Aorta (tissue), 5 donors: ENCODE measurements around the gene DGKG. TPM values are rescaled to one million over a fixed set of nuclear protein-coding genes. Genes with fewer than 3 reads are reported as not detected.

Experiments used
- ATAC-seq: fragments of 200-7000 bp; cut with Tn5 transposase; one replicate; pipeline ENCODE4 v1.9.1; 2022; ENCODE audit warnings: moderate library complexity; ENCODE audit not compliant: low FRiP score
- DNase-seq, 2 donors: peaks; one replicate each; pipeline ENCODE4 v3.0.0-alpha.2; 2020
- H3K27ac ChIP-seq, 2 donors: one replicate each; pipeline ENCODE4 v1.5.1; 2013; ENCODE audit warnings: low read length in 2 of 2, mild to moderate bottlenecking in 2 of 2, moderate library complexity in 2 of 2, control low read depth in 1 of 2, inconsistent platforms in 1 of 2, low read depth in 1 of 2
- H3K27me3 ChIP-seq, 2 donors: one replicate each; pipeline ENCODE4 v1.6.1; 2013; ENCODE audit warnings: control low read depth in 1 of 2, low read length in 1 of 2, mild to moderate bottlenecking in 1 of 2, moderate library complexity in 1 of 2; ENCODE audit not compliant: insufficient read depth in 2 of 2, control insufficient read depth in 1 of 2
- H3K36me3 ChIP-seq, 2 donors: one replicate each; pipeline ENCODE4 v1.6.1; 2013; ENCODE audit warnings: control low read depth in 1 of 2, low read length in 1 of 2, mild to moderate bottlenecking in 1 of 2; ENCODE audit not compliant: insufficient read depth in 2 of 2, control insufficient read depth in 1 of 2
- H3K4me1 ChIP-seq, 2 donors: one replicate each; pipeline ENCODE4 v1.6.1; 2013; ENCODE audit warnings: low read length in 2 of 2, control low read depth in 1 of 2, mild to moderate bottlenecking in 1 of 2, moderate library complexity in 1 of 2; ENCODE audit not compliant: insufficient read depth in 2 of 2, control insufficient read depth in 1 of 2
- H3K4me3 ChIP-seq, 2 donors: one replicate each; pipeline ENCODE4 v1.5.1; 2013; ENCODE audit warnings: low read length in 2 of 2, control low read depth in 1 of 2, mild to moderate bottlenecking in 1 of 2
- H3K9me3 ChIP-seq: one replicate; pipeline ENCODE4 v1.6.1; 2013; ENCODE audit warnings: mild to moderate bottlenecking, low read length; ENCODE audit not compliant: control insufficient read depth
- WGBS, 2 donors: extraction: QIAGEN DNeasy Blood & Tissue Kit; methylation state at CpG; one replicate each; pipeline ENCODE4 v1.1.7; 2013; 5-methylcytosine and 5-hydroxymethylcytosine counted together
- intact Hi-C, 2 donors: fragments of 100-400 bp; cut with DNase I; formaldehyde crosslinking; loops; one replicate each; pipeline versions ENCODE4 v1.14.2 to v1.15.0; 2022
- polyA plus RNA-seq, 2 donors: library from polyadenylated mRNA; stranded (reverse); fragments of 200-250 nt; gene quantifications; one replicate each; pipeline ENCODE4 v1.2.3, GENCODE V29; 2013
- total RNA-seq, 2 donors: library from RNA; stranded (reverse); fragmentation: NEBNext Ultra II Directional; extraction: Animal tissue kit (Norgen Biotek cat#: 25700); gene quantifications; one replicate each; pipeline ENCODE4 v1.2.1, GENCODE V29; 2021
- donor health status: healthy with polysubstance abuse.
- donor health status: Bipolar disorder and iron deficiency.
- donor health status: DM: no; HTN: no; CAD: no.
- donor health status: DM: no; HTN: no; CAD: no.
- donor health status: DM: yes; HTN: yes; CAD: no.

DGKG gene
- total and polyA plus RNA-seq, 4 donors = 0.95 to 37.1 (median 7.4) TPM

DNA sequence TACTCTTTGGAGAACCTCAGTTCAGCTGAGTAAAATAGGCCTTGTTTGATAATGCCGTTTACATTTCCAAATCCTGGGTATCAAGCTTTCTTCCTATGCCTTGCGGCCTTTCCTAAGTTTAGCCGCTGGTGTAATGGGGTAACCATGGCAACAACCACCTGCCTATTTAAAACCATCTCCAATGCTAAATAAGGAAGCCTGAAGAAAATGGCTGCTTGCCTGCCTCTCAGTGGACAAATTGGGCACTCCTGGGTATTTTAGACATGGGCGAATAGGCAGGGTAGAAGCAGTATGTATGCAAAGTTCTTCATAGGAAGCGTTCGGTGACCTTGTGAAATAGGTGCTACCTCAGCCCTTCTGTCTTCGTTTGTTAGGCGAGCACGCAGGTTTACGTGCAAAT, 122.7 kb downstream of the DGKG start:
- no peak for DNase-seq
- WGBS, 2 donors = 74 to 79% methylated on average over 10 of the region's 10 CpGs
- intact Hi-C loops = loop anchor here in 1 of 2 donors (5.0 kb wide), 1 partner anchor 132 kb away; the partner anchor contains the start of gene ETV5

DNA sequence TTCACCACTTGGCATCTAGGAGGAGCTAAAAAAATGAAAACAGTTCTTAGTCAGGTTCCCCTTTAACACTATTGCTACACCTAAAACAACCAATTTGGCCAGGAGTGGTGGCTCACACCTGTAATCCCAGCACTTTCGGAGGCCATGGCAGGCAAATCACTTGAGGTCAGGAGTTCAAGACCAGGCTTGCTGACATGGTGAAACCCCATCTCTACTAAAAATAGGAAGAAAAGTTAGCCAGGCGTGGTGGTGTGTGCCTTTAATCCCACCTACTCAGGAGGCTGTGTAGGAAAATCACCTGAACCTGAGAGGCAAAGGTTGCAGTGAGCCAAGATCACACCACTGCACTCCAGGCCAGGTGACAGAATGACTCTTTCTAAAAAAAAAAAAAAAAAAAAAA, 124.1 kb downstream of the DGKG start:
- peaks cover 0 to 2% of the 10 kb centered on the region in 2 donors for H3K36me3 ChIP-seq
- intact Hi-C loops = loop anchor here in 1 of 2 donors (5.0 kb wide), 1 partner anchor 131 kb away; the partner anchor contains the start of gene ETV5
- no peak overlapping the region for H3K27ac ChIP-seq
- no peaks in the 10 kb centered on the region for H3K27me3 ChIP-seq
- ATAC-seq = no peak
- no peak for DNase-seq
- no peak overlapping the region for H3K4me3 ChIP-seq
- WGBS, 2 donors = 95% methylated on average over 2 of the region's 2 CpGs
- H3K9me3 ChIP-seq = no peaks in the 10 kb centered on the region
- no peaks in the 10 kb centered on the region for H3K4me1 ChIP-seq

More for the DNA sequence above, 122.7 kb downstream of the DGKG start:
- Histone ChIP-seq H3K4me1 (no peaks in the 10 kb centered on the region), H3K9me3 (no peaks in the 10 kb centered on the region), H3K4me3 (no peak overlapping the region), H3K27me3 (no peaks in the 10 kb centered on the region), H3K27ac (no peak overlapping the region), H3K36me3 (peaks cover 0 to 2% of the 10 kb centered on the region in 2 donors)
- ATAC-seq = no peak

DNA sequence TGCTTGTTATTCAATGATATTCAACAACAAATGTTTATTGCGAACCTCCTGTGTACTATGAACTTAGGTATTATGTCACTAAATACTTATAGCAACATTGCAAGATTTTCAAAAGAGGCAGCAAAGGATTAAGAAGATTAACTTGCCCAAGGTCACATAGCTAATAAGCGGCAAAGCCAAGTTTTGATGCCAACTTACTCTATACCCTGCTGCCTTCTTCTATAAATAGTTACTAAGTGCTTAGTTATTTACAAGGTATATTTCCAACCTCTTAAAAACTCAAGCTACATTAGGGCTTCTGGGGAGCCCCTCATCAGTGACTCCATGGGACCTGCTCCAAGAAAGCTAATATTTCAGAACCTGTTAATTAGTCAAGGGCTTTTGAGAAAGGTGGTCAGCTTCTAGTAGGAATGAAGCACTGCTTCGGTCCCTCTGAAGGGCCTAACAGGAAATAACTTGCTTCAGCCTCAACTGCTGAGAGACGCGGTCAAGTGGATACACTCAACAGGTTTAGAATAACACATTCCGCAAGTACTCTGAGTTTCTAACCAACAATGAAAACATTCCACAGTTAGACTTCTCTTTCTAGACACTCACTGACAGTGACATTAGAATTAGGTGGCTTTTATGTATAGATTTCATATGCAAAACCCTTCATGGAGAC, 125.5 kb downstream of the DGKG start:
- Histone ChIP-seq H3K9me3 (no peaks in the 10 kb centered on the region), H3K27me3 (no peaks in the 10 kb centered on the region), H3K27ac (no peak overlapping the region), H3K36me3 (peaks cover 0 to 2% of the 10 kb centered on the region in 2 donors), H3K4me1 (no peaks in the 10 kb centered on the region), H3K4me3 (no peak overlapping the region)
- DNase-seq (no peak), ATAC-seq (no peak)
- 90 to 92% methylated on average over 6 of the region's 6 CpGs for WGBS, 2 donors
- intact Hi-C loops = loop anchor here in 1 of 2 donors (5.0 kb wide), 1 partner anchor 129 kb away; the partner anchor contains the start of gene ETV5

DNA sequence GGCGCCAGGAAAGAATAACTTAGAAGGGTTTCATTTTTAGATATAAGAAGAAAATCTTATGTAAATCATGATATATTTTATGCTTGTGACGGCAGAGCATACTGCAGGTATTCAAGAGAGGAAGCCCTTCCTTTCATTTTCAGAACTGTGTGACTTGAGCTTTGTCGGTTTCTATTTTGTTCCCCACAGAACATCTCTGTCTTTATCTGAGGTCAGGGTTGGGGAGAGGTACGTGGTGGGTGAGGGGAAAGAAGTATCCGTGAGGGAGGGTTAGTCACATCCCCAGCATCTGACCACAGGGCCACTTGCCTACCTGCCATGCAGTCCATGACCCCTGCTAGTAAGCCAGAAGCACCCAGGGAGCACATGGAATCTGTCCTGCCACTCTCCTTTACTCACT, 126.5 kb downstream of the DGKG start:
- ATAC-seq = no peak
- Histone ChIP-seq H3K9me3 (no peaks in the 10 kb centered on the region), H3K4me3 (no peak overlapping the region), H3K36me3 (peaks cover 0 to 2% of the 10 kb centered on the region in 2 donors), H3K27me3 (no peaks in the 10 kb centered on the region), H3K27ac (no peak overlapping the region), H3K4me1 (no peaks in the 10 kb centered on the region)
- WGBS, 2 donors = 84 to 86% methylated on average over 4 to 5 of the region's 5 CpGs
- no peak for DNase-seq
- intact Hi-C loops = loop anchor here in 1 of 2 donors (5.0 kb wide), 1 partner anchor 128 kb away; the partner anchor contains the start of gene ETV5

DNA sequence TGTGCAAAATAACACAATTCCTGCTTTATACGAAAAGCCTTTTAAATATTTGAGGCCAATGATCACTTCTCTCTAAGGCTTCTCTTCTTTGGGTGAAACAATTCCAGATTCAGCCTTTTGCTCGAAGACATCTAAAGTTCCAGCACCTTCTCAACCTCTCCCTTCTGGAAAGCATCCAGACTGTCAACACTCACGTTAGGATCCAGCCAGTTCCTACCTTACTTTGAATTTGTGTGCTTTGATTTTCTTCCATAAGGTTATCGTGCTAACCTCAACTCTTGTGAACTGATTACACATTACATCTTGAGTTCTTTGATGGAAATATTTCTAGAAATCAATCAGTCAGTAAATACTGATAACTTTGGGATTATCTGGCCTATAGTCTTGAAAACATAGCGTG, 127.9 kb downstream of the DGKG start:
- DNase-seq = no peak
- peaks cover 0 to 2% of the 10 kb centered on the region in 2 donors for H3K36me3 ChIP-seq
- no peak overlapping the region for H3K27ac ChIP-seq
- intact Hi-C loops = no loop called here
- H3K9me3 ChIP-seq = no peaks in the 10 kb centered on the region
- ATAC-seq = no peak
- 83 to 87% methylated on average over 5 of the region's 5 CpGs for WGBS, 2 donors
- H3K4me3 ChIP-seq = no peak overlapping the region
- H3K27me3 ChIP-seq = no peaks in the 10 kb centered on the region
- no peaks in the 10 kb centered on the region for H3K4me1 ChIP-seq

DNA sequence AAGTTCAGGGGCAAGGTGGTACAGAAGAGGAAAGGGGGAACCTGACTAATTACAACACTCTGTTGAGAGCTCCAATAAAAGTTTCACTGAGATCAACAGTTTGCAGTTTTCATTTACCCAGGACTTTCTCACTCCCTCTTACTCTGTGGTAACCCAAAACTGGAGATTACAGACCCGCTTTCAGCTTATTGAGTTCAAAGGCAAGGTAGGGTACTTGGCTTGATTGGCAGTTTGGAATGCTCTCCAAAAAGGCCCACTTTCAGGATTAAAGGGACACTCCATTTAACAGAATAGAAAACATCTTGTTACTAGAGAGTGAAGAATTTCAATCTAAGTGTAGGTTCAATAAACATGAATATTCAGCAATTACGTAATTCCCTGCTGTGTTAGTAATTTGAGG, 135.6 kb downstream of the DGKG start:
- intact Hi-C loops = no loop called here

DNA sequence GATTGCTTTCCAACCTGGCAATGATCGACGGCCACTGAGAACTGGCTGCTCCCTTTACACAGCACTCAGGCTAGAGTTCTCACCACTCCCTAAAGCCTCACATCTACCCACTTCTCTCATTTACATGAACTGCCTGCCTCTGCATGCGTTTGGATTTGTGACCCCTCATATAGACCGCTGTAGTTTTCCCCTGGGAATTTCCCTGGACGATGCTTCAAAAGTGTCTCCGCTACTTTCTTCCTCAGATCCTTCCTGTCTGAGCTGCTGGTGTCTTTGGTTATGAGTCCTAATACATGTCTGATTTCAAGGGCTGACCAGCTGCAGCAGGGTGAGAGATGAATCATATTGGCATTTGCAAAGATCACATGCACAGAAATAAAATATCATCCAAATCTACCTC, 136.4 kb downstream of the DGKG start:
- Histone ChIP-seq H3K27ac (no peak overlapping the region), H3K4me1 (no peaks in the 10 kb centered on the region), H3K9me3 (no peaks in the 10 kb centered on the region), H3K4me3 (no peak overlapping the region), H3K27me3 (no peaks in the 10 kb centered on the region), H3K36me3 (peaks cover 0 to 2% of the 10 kb centered on the region in 2 donors)
- intact Hi-C loops = no loop called here
- 74 to 77% methylated on average over 6 of the region's 6 CpGs for WGBS, 2 donors
- DNase-seq (no peak), ATAC-seq (no peak)

More for the DNA sequence above, 135.6 kb downstream of the DGKG start:
- Histone ChIP-seq H3K4me3 (no peak overlapping the region), H3K27me3 (no peaks in the 10 kb centered on the region), H3K4me1 (no peaks in the 10 kb centered on the region), H3K9me3 (no peaks in the 10 kb centered on the region), H3K36me3 (peaks cover 0 to 2% of the 10 kb centered on the region in 2 donors), H3K27ac (no peak overlapping the region)
- 88 to 95% methylated on average over 2 of the region's 2 CpGs for WGBS, 2 donors
- ATAC-seq (no peak), DNase-seq (no peak)

DNA sequence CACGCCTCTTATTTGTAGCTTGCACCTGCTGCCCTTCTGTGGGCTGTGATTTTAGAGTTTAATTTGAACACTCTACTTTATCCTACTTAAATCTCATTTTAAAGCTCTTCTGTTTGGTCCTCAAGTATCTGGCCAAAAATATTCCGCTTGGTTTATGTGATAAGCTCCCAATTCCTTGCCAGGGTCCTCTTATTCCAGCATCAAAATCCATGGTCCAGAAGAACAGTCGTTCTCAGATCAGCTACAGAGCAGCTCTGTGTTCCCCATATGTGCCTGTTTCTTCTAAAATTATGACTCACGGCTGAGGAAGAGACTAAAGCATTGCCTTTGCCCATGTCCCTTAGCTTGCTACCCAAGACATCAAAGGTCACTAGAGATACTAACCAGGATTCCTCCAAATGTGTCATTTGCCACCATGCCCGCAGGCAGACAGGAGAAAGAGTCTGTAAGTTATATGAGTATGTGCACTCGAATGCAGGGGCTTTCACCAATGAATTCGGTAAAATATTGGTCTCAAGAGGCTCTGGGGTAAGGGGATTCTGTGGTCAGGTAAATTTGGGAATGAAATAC, 137.9 kb downstream of the DGKG start:
- ATAC-seq = no peak
- intact Hi-C loops = no loop called here
- Histone ChIP-seq H3K4me3 (no peak overlapping the region), H3K9me3 (no peaks in the 10 kb centered on the region), H3K4me1 (no peaks in the 10 kb centered on the region), H3K36me3 (peaks cover 0 to 2% of the 10 kb centered on the region in 2 donors), H3K27ac (no peak overlapping the region), H3K27me3 (no peaks in the 10 kb centered on the region)
- 87 to 88% methylated on average over 7 of the region's 7 CpGs for WGBS, 2 donors
- DNase-seq = no peak

DNA sequence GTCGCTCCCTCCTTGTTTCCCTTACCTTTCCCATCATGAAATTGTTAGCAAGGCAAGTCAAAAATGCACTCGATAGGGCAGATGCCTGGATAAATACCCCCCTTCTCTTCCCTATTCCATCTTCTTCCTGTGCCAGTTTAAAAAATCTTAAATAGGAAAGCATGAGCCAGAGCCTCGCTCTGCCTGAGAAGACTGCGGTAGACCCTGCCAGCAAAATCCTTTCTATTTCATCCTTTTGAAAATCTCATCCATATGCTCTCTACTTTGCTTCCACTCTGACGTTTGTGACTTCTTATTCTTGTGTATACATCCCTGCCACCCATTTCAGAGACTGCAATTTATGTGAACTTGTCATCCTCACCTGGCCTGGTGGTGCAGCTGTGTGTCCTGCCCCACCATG, 138.6 kb downstream of the DGKG start:
- Histone ChIP-seq H3K4me1 (no peaks in the 10 kb centered on the region), H3K36me3 (peaks cover 0 to 2% of the 10 kb centered on the region in 2 donors), H3K27me3 (no peaks in the 10 kb centered on the region), H3K9me3 (no peaks in the 10 kb centered on the region), H3K4me3 (no peak overlapping the region), H3K27ac (no peak overlapping the region)
- 85% methylated on average over 5 of the region's 5 CpGs for WGBS, 2 donors
- intact Hi-C loops = no loop called here
- no peak for DNase-seq
- ATAC-seq = no peak
